ENCODE results near the gene ENPP6.

The ENPP6 gene

GRCh38 chr4:184041156-184041555 lies 176.5 kb downstream of the ENPP6 start:
- TF ChIP-seq, protein P1, sequence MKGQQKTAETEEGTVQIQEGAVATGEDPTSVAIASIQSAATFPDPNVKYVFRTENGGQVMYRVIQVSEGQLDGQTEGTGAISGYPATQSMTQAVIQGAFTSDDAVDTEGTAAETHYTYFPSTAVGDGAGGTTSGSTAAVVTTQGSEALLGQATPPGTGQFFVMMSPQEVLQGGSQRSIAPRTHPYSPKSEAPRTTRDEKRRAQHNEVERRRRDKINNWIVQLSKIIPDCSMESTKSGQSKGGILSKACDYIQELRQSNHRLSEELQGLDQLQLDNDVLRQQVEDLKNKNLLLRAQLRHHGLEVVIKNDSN (IDR thresholded peaks at IDR 0.05), result no peak
- no peak for TF ChIP-seq ZBTB7A (IDR thresholded peaks at IDR 0.05; ENCODE audit: low read depth)
- no peak for TF ChIP-seq TCF12 (IDR thresholded peaks at IDR 0.05; ENCODE audit: low read depth)
- TF ChIP-seq EGR1 (IDR thresholded peaks at IDR 0.05), result no peak
- no peak for TF ChIP-seq EP300 (IDR thresholded peaks at IDR 0.05; ENCODE audit: borderline replicate concordance)

- no peak for TF ChIP-seq CREB1 (IDR thresholded peaks at IDR 0.05; ENCODE audit: low read depth)
- TF ChIP-seq RAD21 (IDR thresholded peaks at IDR 0.05; ENCODE audit: low read depth), result no peak
- no peak for TF ChIP-seq TCF12 (IDR thresholded peaks at IDR 0.05; ENCODE audit: low read depth)
- no peak for TF ChIP-seq EP300 (IDR thresholded peaks at IDR 0.05; ENCODE audit: borderline replicate concordance)
Observed at GRCh38 chr4:184039963-184040383, 177.7 kb downstream of the ENPP6 start.
